ENCODE data around the gene ITGB1BP1. TPM values are rescaled to one million over a fixed set of nuclear protein-coding genes. Genes with fewer than 3 reads are reported as not detected.
A peak's percentile ranks its signal among the peaks of the same experiment; 100 is the strongest.

ITGB1BP1 gene
- total and polyA plus RNA-seq, 2 of the 13 experiments (the other 11 are each of a cell fraction or from before 2014, with no cell fraction given) = 106 to 108 TPM

DNA sequence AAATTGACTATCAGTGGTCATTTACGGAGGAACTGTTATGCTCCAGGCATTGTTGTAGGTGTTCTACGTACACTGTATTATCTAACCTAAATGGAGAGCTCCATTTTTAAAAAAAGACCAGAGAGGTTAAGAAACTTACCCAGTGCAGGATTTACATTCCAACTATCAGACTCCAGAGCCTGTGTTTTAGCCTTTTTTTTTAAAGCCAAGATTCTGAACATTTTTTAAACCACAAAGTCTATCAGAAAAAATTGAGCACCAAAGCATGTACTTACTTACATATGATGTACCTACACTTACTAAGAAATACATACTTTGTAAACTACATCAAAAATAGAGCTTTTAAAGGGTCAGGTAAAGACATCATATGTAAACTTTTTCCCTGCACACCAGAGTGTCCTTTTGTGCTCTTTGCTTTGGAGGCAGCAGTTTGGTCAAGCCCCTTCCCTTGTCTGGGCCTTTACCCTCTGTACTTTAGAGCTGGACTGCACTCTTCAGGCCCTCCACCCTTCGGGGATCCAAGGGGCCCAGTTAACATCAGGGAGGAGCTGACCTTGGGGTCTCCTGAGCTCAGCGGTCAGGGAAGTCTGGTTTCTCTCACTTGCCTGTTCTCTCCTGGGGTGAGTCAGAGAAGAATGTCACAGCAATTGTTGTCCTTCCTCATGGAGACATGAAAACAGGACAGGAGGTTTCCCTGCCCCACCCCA lies 58.4 kb downstream of the ITGB1BP1 start (continued):
- TF ChIP-seq FOXP1 (IDR thresholded peaks at IDR 0.05) (no peak), FOXP1 (CRISPR knock-in tag; IDR thresholded peaks at IDR 0.05) (peak; percentile 68; the same call in 1 of the 2 replicates), ZNF292 (CRISPR knock-in tag; IDR thresholded peaks at IDR 0.05; ENCODE audit: borderline replicate concordance, low read depth) (peak; percentile 58; the same call in 1 of the 2 replicates), PAWR (CRISPR knock-in tag; IDR thresholded peaks at IDR 0.05; ENCODE audit: borderline replicate concordance) (no peak), NFE2L2 (IDR thresholded peaks at IDR 0.05; ENCODE audit: low read length) (no peak), ZNF432 (CRISPR knock-in tag; IDR thresholded peaks at IDR 0.05; ENCODE audit: borderline replicate concordance) (no peak), ZNF562 (CRISPR knock-in tag; IDR thresholded peaks at IDR 0.05; ENCODE audit: borderline replicate concordance) (no peak), ZNF7 (CRISPR knock-in tag; IDR thresholded peaks at IDR 0.05) (no peak), SCMH1 (CRISPR knock-in tag; IDR thresholded peaks at IDR 0.05; ENCODE audit: borderline replicate concordance) (no peak), WIZ (CRISPR knock-in tag; IDR thresholded peaks at IDR 0.05) (no peak), ZNF44 (CRISPR knock-in tag; IDR thresholded peaks at IDR 0.05) (no peak), HOXA9 (CRISPR knock-in tag; IDR thresholded peaks at IDR 0.05; ENCODE audit: borderline replicate concordance) (no peak), ZNF281 (CRISPR knock-in tag; IDR thresholded peaks at IDR 0.05; ENCODE audit: borderline replicate concordance) (no peak), ZNF33A (CRISPR knock-in tag; IDR thresholded peaks at IDR 0.05; ENCODE audit: borderline replicate concordance) (no peak)
- TF ChIP-seq, protein P1, sequence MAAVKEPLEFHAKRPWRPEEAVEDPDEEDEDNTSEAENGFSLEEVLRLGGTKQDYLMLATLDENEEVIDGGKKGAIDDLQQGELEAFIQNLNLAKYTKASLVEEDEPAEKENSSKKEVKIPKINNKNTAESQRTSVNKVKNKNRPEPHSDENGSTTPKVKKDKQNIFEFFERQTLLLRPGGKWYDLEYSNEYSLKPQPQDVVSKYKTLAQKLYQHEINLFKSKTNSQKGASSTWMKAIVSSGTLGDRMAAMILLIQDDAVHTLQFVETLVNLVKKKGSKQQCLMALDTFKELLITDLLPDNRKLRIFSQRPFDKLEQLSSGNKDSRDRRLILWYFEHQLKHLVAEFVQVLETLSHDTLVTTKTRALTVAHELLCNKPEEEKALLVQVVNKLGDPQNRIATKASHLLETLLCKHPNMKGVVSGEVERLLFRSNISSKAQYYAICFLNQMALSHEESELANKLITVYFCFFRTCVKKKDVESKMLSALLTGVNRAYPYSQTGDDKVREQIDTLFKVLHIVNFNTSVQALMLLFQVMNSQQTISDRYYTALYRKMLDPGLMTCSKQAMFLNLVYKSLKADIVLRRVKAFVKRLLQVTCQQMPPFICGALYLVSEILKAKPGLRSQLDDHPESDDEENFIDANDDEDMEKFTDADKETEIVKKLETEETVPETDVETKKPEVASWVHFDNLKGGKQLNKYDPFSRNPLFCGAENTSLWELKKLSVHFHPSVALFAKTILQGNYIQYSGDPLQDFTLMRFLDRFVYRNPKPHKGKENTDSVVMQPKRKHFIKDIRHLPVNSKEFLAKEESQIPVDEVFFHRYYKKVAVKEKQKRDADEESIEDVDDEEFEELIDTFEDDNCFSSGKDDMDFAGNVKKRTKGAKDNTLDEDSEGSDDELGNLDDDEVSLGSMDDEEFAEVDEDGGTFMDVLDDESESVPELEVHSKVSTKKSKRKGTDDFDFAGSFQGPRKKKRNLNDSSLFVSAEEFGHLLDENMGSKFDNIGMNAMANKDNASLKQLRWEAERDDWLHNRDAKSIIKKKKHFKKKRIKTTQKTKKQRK (IDR thresholded peaks at IDR 0.05; ENCODE audit: low read length) = no peak

Measured in HepG2 (cell line).